GM21717 (cell line): ENCODE measurements around the gene KREMEN1.

ENCODE experiments used
- ATAC-seq: cut with Tn5 transposase; IDR thresholded peaks from one replicate; pipeline ENCODE4 v1.9.1; 2021; ENCODE audit warnings: mild to moderate bottlenecking, moderate library complexity; ENCODE audit not compliant: unreplicated experiment

KREMEN1 gene

DNA sequence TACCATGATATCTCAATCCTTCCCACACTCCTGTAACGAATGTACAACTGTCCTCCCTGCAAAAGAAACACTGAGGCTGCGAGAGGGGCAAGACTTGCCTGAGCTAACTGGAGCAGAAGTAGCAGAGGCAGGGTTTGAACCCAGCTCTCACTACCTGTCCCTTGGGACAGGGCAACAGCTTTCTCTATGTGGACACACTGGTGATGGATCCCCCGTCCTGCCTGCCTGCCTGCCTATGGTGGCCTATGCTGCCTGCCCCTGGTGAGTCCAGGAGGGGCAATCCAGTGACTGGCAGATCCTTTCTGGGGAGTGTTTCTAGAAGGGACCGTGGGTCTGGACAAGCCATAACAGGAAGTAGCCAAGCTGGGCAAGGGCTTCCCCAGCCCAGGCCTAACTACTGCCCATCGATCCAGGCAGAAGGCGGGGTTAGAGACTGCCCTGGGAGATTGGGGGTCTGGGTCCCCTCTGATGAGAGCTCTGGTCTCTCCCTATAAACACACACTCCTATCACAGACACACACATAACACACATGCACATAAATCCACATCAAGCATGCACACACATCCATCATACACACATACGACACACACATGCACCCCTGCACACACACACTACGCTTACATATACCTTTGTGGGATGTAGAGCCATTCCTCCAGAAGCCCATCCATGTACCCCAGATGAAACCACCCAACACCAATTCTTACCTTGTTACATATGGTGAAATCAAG is 131.8 kb downstream of the KREMEN1 start:
- no peak for ATAC-seq

DNA sequence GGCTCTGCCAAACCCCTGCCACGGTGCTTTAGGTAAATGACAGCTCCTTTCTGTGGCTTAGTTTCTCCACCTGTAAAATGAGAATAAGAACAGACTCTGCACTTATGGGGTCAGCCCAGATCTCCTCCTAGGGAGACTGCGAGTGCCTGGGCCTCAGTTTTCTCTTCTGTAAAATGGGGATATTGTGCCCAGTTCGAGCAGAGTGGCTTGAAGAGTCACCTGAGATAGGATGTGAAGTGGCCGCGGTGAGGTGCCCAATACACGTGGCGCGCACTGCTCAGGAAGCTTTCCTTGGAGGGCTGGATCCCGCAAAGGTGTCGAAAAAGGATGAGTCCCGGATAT is 132.4 kb downstream of the KREMEN1 start:
- ATAC-seq = no peak

DNA sequence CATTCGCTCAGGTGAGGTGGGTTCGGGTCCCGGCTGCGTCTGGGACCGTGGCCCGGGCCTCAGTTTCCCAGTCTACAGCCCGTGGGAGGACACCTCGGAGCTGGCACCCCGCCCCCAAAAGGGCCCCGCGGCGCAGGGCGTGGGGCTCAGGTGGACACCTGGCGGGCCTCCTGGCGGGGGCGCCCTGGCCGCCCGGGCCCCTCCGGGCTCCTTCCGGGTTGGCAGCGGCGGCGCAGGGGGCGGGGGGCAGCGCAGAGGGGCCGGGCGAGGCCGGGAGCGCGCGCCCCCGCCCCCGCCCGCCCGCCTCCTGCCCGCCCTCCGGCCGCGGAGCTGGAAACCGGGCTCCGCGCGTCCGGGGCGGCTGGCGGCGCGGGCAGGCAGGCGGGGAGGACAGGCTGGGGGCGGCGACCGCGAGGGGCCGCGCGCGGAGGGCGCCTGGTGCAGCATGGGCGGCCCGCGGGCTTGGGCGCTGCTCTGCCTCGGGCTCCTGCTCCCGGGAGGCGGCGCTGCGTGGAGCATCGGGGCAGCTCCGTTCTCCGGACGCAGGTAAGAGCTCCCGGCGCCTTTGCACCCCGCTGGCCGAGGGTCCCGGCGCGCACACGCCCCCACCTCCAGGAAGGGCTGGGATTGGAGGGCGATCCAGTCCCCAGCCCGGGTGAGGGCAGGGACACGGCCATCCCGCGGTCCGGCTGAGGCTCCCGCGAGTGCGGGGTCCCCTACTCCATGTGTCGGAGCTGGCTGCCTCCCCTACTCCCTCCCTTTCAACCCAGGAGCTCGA is 132.9 kb downstream of the KREMEN1 start, which contains the start of gene EMID1:
EMID1 (plus strand) TSS at position 303 of the 778 bp plus-strand sequence; CDS start at position 446, 143 bp downstream.
- ATAC-seq = no peak

DNA sequence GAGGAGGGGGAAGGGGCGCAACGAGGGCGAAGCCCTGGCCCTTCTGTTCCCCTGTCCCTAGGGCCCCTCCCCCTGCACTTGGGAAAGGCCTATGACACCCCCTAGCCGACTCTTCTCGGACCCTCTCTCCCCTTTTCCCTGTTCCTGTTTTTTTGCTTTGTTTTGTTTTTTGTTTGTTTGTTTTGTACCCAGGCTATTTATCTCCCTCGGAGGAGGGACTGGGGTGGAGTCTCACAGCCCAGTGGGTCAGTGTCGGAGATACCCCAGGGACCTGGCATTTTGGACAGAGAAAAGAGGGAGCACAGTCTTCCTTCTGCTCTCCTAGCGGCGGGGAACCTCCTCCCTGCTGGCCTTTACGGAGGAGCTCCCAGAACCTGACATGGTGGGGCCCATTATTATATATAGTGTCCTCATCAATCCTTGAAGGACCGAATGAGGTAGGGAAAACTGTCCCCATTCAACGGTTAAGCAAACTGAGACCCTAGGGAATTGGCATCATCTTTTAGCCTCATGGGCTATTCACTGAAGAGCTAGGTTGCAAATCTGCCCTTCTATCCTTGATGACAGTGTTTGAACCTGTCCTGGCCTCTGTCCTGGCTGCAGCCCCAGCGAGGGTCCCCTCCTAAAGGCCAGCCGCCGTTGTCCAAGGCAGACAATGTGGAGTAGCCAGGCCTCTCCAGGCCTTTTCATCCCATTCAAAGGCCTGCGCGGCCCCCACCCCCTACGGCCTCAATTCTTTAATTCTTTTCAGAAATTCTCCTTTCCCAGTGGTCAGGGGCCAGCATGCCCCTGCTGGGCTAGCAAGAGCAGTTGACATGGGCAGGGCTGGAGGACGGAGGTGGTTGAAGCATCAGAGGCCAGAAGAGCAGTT is 133.8 kb downstream of the KREMEN1 start:
- no peak for ATAC-seq

DNA sequence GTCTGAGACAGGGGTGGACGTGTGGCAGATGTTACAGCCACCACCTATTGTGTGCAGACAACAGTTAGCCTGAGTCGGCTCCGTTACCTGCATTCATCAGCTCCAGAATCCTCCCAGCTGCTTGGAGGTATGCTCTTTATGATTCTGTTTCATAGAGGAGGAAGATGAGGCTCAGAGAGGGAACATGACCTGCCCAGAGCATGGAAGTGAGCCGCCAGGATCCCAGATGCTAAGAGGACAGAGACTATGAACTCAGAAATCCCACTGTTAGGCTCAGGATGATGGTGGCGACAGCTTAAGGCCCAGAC is 134.4 kb downstream of the KREMEN1 start:
- no peak for ATAC-seq

DNA sequence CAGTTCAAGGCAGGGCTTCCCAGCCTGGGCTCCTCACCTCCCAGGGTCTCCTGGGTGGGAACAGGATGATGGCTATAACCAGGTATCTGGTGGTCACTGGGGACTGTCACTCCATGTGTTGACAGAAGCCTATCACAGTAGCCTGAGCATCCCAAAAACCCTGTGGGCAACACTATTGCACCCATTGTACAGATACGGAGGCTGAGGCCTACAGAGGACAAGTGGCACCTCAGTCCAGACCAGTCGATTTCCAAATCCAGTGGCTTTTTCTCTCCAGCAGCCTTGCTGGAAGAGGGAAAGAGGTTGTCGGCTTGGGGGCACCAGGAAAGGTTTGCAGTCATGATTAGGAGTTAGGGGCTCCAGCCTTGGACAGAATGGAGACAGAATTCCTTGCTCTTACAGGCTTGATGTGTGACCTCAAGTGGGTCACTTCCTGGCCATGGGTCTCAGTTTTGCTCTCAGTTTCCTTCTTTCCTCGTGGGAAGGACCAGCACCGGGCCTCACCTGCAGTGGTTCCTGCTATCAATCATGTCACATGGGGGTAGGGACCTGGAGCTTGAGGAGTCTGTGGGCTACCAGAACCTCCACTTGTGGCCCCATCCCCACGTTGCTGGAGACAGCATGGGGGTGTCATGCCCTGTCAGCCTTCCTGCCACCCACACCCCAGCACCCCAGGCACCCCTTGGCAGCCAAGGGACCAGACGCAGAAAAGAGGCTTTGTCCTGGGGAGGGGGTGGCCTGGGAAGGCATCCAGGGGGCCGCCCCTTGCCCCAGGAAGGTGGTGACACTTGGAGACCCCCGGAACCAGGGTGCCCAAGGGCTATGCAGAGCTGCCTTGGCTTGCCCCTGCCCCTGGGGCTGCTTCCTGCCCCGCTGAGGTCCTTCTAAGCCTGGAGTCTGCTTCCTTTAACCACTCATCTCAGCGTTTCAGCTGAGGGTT is 135.0 kb downstream of the KREMEN1 start:
- no peak for ATAC-seq

DNA sequence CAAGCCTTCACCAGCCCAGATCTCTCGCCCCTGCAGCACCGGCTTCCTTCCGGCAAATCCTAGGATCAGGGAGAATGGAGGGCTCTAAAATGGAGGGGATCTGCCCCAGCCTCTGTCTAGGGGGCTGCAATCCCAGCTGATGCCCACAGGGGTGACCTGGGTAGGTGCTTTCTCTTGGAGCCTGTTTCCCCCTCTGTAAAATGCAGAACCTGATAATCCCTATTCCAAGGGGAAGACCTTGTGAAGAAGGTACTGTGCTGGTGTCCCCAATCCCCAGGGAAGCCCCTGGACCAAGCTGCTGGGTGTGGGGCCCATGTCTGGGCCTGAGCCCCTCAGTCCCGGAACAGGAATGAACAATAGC is 135.6 kb downstream of the KREMEN1 start:
- no peak for ATAC-seq

DNA sequence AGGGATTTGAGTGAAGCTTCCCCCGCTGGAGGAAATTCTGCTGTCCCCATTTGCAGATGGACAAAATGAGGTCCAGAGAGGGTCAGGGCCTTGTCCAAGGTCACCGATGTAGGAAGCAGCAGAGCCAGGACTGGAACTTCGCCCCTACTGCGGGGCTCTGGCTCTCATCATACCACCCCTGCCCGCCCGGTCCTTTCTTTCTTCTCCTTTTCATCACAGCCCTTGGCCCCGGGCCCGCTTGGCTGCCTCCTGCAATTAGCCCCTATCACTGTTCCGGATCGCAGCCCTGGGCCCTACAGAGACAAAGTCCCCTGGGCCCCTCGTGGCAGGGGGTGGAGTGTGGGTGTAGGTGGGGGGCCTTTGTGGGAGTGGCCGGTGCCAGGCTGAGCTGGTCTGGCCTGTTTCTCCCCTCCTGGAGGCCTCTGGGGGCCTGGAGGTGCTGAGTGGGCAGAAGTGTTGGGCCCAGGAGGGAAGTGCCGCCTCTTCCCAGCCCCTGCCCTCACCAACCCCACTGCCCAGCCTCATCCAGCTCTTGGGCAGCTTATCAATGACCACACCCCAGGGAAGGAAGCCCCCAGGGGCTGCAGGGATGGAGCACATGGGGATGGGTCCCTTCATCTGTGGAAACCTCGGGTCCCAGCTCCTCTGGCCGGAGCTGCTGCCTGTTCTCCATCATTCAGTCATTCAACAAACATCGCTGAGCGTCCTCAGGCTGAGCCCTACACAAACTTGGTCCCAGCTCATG is 136.2 kb downstream of the KREMEN1 start:
- ATAC-seq = no peak

DNA sequence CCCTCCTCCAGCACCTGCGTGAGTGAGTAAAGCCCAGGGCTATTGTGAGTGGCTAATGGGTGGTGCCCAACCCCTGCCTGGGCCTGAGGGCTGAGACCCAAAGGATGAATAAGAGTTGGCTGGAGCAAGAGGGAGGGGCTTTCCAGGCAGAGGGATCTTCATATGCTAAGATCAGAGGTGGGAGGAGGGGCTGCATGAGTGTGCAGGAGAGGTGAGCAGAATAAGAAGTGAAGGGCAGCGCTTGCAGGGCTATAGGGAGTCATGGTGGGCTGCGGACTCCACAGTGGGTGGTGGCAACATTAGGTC is 136.7 kb downstream of the KREMEN1 start:
- ATAC-seq = no peak

DNA sequence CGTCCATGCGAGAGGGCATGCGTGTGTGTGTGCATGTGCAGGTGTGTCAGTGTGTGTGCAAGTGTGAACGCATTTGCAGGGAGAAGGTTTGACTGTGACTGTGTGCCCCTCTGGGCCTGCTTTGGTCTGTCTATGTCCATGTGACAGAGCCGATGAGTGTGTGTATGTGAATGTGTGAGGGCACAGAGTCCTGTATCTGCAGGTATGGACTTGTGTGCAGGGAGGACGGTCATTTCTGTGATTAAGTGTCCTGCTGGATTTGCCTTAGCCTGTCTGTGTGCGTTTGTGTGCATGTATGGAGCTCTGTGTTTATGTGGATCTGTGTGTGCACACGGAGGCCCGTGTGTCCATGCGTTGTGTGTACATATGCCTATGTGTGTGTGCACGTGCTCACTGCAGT is 138.2 kb downstream of the KREMEN1 start:
- no peak for ATAC-seq

DNA sequence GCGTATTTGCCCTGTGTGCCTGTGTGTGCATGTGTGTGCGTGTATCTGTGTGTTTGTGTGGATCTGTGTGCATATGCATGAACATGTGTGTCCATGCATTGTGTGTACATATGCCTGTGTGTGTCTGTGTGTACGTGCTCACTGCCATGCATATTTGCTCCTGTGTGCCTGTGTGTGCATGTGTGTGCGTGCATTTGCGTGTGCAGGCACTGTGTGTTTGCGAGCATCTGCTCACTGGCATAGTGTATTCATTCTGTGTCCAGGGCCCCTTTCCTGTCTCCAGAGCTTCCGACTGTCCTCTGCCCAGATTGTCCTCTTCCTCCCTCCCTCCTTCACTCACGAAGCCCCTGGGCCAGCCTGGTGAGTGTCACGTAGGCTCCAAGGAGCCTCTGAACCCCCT is 138.6 kb downstream of the KREMEN1 start:
- ATAC-seq = no peak

DNA sequence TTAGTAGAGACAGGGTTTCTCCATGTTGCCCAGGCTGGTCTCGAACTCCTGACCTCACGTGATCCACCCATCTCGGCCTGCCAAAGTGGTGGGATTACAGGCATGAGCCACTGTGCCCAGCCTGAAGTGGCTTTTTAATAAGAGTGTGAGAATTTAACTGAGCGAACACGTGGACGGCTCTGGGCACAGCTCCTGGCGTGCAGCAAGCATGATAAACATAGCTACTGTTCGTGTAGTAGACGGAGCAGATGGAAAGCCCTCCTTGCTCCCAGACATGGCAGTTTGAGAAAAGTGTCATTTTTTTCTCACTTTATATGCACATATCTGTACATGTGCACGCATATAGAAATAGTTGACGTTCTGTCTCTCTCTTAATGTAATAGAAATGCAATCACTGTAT is 139.9 kb downstream of the KREMEN1 start:
- no peak for ATAC-seq

DNA sequence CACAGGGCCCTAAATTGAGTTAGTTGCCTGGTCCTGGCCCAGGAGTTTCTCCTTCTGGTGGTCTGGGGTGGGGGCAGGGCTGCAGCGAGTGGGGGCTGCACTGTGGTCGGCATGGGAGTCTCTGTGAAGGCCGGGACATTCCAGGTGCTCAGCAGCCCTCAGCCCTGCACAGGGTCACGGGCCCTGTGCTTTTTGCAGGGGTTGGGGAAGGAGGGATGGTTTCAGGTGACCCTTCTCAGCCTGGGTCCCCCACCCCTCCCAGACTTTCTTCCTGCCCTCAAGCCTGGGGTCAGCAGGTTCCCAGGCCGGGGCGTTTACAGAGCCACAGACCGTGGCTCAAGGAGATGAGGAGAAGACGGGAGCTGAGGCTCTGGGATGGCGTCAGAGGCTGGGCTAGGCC is 140.7 kb downstream of the KREMEN1 start:
- no peak for ATAC-seq

DNA sequence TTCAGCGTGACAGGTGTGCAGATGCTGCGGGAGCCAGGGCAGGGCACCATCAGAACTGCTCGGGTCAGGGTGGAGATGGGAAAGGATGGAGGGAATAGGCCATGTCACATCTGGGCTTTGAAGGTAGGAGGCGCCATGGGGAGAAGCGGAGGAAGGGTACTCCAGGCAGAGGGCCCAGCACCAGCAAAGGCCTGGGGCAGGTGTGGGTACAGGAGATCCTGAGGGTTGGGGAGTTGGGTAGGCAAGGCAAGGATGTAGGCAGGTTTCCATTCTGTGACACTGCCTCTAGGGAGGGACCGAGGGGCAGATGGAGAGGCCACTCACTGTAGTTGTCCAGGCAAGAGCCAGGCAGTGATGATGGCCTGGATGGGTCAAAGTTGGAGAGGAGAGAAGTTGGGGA is 141.4 kb downstream of the KREMEN1 start:
- no peak for ATAC-seq

DNA sequence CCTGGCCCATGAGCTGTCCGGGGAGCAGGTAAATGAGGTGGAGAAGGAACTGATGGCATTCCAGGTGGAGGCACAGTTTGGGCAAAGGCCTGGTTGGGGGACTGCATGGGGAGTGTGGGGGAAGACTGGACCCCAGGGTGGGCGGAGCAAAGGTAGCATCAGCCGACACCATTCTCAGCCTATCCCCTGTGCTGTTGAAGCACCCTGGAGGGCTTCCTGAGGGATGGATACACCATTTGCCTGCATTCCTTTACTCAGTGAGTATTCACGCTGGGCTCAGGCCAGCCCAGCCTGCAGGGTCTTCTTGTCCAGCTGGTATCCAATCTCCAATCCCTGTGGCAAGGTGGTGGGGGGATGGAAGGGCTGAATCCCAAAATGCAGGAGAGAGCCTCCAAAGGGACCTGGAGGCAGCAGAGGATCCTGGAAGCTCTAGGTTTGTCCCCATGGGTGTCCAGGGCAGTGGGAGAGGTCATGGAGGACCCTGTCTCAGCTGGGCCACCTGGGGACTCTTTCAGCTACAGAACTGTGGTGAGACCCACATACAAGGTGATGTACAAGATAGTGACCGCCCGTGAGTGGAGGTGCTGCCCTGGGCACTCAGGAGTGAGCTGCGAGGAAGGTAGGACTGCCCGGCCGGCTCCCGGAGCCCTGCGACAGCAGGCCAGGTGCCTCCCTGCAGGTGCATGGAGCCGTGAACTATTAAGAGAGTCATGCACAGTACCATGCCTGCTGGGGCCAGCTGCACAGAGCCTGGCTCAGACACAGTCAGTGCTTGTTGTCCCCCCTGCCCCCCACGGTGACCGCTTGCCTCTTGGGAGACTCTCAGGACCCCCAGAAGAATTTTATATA is 142.4 kb downstream of the KREMEN1 start:
- ATAC-seq = no peak

DNA sequence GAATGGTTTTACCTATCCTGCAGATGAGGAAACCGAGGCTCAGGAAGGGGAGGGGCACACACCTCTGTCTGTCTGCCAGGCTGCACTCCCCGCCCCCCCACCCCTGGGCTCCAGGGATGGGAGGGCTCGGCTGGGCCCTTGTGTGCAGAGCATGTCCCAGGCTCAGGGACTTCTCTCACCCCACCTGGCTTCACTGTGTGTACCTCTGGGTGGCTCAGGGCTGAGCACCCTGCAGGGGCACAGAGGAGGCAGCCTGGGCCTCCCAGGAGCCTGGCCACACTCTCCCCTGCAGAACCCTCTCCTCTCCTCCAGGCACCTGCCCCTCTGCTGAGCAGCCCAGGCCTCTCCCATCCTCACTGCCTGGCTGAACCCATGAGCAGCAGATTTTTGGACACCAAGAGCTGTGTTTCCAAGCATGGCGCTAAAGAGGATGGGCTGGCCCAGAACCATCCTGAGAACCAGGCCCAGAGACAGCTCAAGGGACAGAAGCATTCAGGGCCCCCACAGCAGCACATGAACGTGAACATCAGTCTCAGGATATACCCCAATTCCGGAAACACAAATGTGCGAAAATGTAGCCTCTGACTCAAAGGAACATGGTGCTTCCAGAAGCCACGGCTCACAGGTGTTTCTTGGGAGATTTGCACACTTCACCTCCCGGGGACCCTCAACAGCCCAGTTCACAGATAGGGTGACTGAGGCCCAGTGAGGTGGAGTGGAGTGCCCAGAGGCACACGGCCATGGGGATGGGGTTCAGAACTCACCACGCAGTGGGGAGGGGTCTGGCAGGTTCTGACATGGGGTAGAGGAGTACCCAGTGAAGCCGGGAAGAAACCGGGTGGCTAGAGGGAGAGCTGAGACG is 143.4 kb downstream of the KREMEN1 start:
- no peak for ATAC-seq

DNA sequence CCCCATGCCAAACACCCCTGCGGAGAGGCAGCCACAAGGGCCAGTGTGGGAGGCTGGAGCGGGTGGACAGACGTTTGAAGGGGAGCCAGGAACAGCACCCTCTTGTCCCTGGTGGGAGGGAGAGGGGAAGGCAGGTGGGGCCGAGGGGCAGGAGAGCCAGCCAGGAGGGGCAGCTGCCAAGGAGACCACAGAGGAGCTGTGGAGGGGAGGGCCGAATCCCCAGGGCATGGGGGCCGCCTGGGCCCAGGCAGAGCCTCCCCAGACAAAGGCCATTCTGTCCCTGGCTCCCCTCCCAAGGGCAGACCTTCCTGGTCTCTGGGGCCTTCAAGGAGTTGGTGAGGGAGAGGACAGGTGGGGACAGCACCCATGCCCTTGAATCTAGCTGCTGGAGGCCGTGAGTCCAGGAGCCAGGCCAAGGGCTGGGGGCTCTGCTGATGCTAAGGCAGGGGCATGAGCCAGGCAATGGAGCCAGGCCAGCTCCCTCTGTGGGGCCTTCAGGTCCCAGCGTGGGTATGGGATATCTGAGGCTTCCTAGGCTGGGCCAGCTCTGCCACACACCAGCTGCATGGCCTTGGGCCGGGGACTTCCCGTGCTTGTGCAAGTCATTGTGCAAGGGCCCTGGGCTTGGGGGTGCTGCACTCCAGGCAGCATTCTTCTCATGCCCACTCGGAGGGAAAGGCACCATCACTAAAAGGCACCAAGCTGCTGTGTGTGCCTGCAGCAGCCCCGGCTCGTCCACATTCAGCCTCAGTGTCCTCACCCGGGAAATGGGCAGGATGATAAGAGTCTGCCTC is 144.2 kb downstream of the KREMEN1 start:
- ATAC-seq = no peak
